WTC11 (cell line): ENCODE results near the gene GATM. TPM values are rescaled to one million over a fixed set of nuclear protein-coding genes. Genes with fewer than 3 reads are reported as not detected.
A peak's percentile ranks its signal among the peaks of the same experiment; 100 is the strongest.

Experiments used
- ATAC-seq: fragments of 200-7000 bp; cut with Tn5 transposase; 2 replicates; pipeline ENCODE4 v1.10.0; 2021; ENCODE audit warnings: mild to moderate bottlenecking, moderate library complexity
- CTCF ChIA-PET: fragments of 300-600 bp; sonication (Branson Sonifier 250); formaldehyde crosslinking; loops from one replicate; lab custom pipeline; 2021; ENCODE audit warnings: antibody characterized with exemption; lab: Charles Lee
- POLR2A ChIA-PET: fragments of 350-600 bp; sonication (Branson Sonifier 250); formaldehyde crosslinking; loops from one replicate; lab custom pipeline; 2021; ENCODE audit warnings: antibody characterized with exemption; lab: Charles Lee
- DNase-seq: peaks from one replicate; pipeline ENCODE4 v3.0.0; 2021; ENCODE audit warnings: low spot score
- H3K27ac Mint-ChIP-seq: 2 replicates; pipeline ENCODE4 v1.8.0; 2021; ENCODE audit warnings: mixed read lengths
- H3K27me3 Mint-ChIP-seq: 2 replicates; pipeline ENCODE4 v1.8.0; 2021; ENCODE audit warnings: low read depth, mild to moderate bottlenecking, moderate library complexity, mixed read lengths
- H3K36me3 Mint-ChIP-seq: 2 replicates; pipeline ENCODE4 v1.8.0; 2021; ENCODE audit warnings: mixed read lengths
- H3K4me1 Mint-ChIP-seq: 2 replicates; pipeline ENCODE4 v1.8.0; 2022; ENCODE audit warnings: mixed read lengths
- H3K4me3 Mint-ChIP-seq: 2 replicates; pipeline ENCODE4 v1.8.0; 2021; ENCODE audit warnings: mild to moderate bottlenecking, moderate library complexity, mixed read lengths
- H3K9me3 Mint-ChIP-seq: 2 replicates; pipeline ENCODE4 v1.8.0; 2021; ENCODE audit warnings: mixed read lengths
- ATF6 ChIP-seq: sonication (generic); formaldehyde crosslinking; IDR thresholded peaks from 2 replicates; pipeline ENCODE4 v1.8.1; 2023; ENCODE audit warnings: mild to moderate bottlenecking, missing genetic modification reagents
- CREB1 ChIP-seq: sonication (generic); formaldehyde crosslinking; IDR thresholded peaks from 2 replicates; pipeline ENCODE4 v1.8.0; 2023; ENCODE audit warnings: mild to moderate bottlenecking, missing genetic modification reagents
- CREM ChIP-seq: sonication (generic); formaldehyde crosslinking; IDR thresholded peaks from 2 replicates; pipeline ENCODE4 v1.8.1; 2022; ENCODE audit warnings: mild to moderate bottlenecking, missing genetic modification reagents, moderate library complexity
- CTCF ChIP-seq: fragments of 200-600 bp; IDR thresholded peaks from 2 replicates; pipeline ENCODE4 v1.8.0; 2022; ENCODE audit warnings: antibody characterized with exemption
- EMX1 ChIP-seq: fragments of 250-450 bp; sonication (Bioruptor Pico); IDR thresholded peaks from 2 replicates; pipeline ENCODE4 v1.8.0; 2021; ENCODE audit warnings: mild to moderate bottlenecking
- FOXK1 ChIP-seq: sonication (generic); formaldehyde crosslinking; IDR thresholded peaks from 2 replicates; pipeline ENCODE4 v1.8.0; 2022; ENCODE audit warnings: mild to moderate bottlenecking, moderate library complexity, missing genetic modification reagents
- FOXP1 ChIP-seq: sonication (generic); formaldehyde crosslinking; IDR thresholded peaks from 2 replicates; pipeline ENCODE4 v1.8.0; 2022; ENCODE audit warnings: missing genetic modification reagents, mild to moderate bottlenecking, moderate library complexity, borderline replicate concordance
- GTF2I ChIP-seq: fragments of 250-450 bp; sonication (Bioruptor Pico); conservative IDR thresholded peaks from 2 replicates; pipeline ENCODE4 v1.4.0; 2021; ENCODE audit warnings: mild to moderate bottlenecking
- NFE2L1 ChIP-seq: sonication (generic); formaldehyde crosslinking; IDR thresholded peaks from 2 replicates; pipeline ENCODE4 v1.8.1; 2023; ENCODE audit warnings: missing genetic modification reagents
- SMAD4 ChIP-seq: sonication (generic); formaldehyde crosslinking; IDR thresholded peaks from 2 replicates; pipeline ENCODE4 v1.8.0; 2022; ENCODE audit warnings: mild to moderate bottlenecking, missing genetic modification reagents
- TP53 ChIP-seq: sonication (generic); formaldehyde crosslinking; IDR thresholded peaks from 2 replicates; pipeline ENCODE4 v1.8.1; 2023; ENCODE audit warnings: mild to moderate bottlenecking, missing genetic modification reagents
- USF1 ChIP-seq: sonication (generic); formaldehyde crosslinking; IDR thresholded peaks from 2 replicates; pipeline ENCODE4 v1.8.0; 2022; ENCODE audit warnings: mild to moderate bottlenecking, missing genetic modification reagents
- ZBTB43 ChIP-seq: sonication (generic); formaldehyde crosslinking; IDR thresholded peaks from 2 replicates; pipeline ENCODE4 v1.8.1; 2023; ENCODE audit warnings: mild to moderate bottlenecking, missing genetic modification reagents
- ZMAT4 ChIP-seq: fragments of 250-450 bp; sonication (Bioruptor Pico); IDR thresholded peaks from 2 replicates; pipeline ENCODE4 v1.9.0; 2021; ENCODE audit warnings: mild to moderate bottlenecking
- ZNF232 ChIP-seq: sonication (generic); formaldehyde crosslinking; IDR thresholded peaks from 2 replicates; pipeline ENCODE4 v1.8.0; 2022; ENCODE audit warnings: mild to moderate bottlenecking, missing genetic modification reagents
- ZNF423 ChIP-seq: fragments of 250-450 bp; sonication (Bioruptor Pico); IDR thresholded peaks from 2 replicates; pipeline ENCODE4 v2.1.2; 2022; ENCODE audit warnings: mild to moderate bottlenecking, moderate library complexity
- total RNA-seq: library from RNA; stranded (reverse); gene quantifications from 3 replicates; pipeline ENCODE4 v1.2.3, GENCODE V29; 2021
- TF ChIP-seq, protein P1 (sequence below): sonication (generic); formaldehyde crosslinking; IDR thresholded peaks from 2 replicates; pipeline ENCODE4 v1.8.1; 2023; ENCODE audit warnings: mild to moderate bottlenecking, missing genetic modification reagents, moderate library complexity
- TF ChIP-seq, protein P2 (sequence below): fragments of 250-450 bp; sonication (Bioruptor Pico); IDR thresholded peaks from 2 replicates; pipeline ENCODE4 v2.1.2; 2022; ENCODE audit warnings: mild to moderate bottlenecking, moderate library complexity
- TF ChIP-seq, protein P3 (sequence below): sonication (generic); formaldehyde crosslinking; IDR thresholded peaks from 2 replicates; pipeline ENCODE4 v1.8.0; 2022; ENCODE audit warnings: mild to moderate bottlenecking, missing genetic modification reagents
- TF ChIP-seq, protein P4 (sequence below): sonication (generic); formaldehyde crosslinking; IDR thresholded peaks from 2 replicates; pipeline ENCODE4 v1.8.1; 2022; ENCODE audit warnings: low read depth, missing genetic modification reagents, borderline replicate concordance

GATM gene
- total RNA-seq, 1 experiment from 2014 or later, result 10.1 TPM

- Mint-ChIP-seq H3K27me3 (peaks cover 93% of the 10 kb centered on the region), H3K4me3 (peak overlapping the region; percentile 65), H3K4me1 (peaks cover 11% of the 10 kb centered on the region), H3K36me3 (peaks cover 3% of the 10 kb centered on the region; the same call in 1 of the 2 replicates), H3K27ac (no peak overlapping the region), H3K9me3 (no peaks in the 10 kb centered on the region)
- TF ChIP-seq GTF2I, result no peak
- TF ChIP-seq USF1, result no peak
- TF ChIP-seq, protein P1, sequence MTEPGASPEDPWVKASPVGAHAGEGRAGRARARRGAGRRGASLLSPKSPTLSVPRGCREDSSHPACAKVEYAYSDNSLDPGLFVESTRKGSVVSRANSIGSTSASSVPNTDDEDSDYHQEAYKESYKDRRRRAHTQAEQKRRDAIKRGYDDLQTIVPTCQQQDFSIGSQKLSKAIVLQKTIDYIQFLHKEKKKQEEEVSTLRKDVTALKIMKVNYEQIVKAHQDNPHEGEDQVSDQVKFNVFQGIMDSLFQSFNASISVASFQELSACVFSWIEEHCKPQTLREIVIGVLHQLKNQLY, result no peak
- no peak for TF ChIP-seq CREM (CRISPR knock-in tag)
- TF ChIP-seq ZNF232 (CRISPR knock-in tag), result no peak
- no peak for TF ChIP-seq ZMAT4 (CRISPR knock-in tag)
- no peak for TF ChIP-seq SMAD4 (CRISPR knock-in tag)
- TF ChIP-seq ZBTB43 (CRISPR knock-in tag), result no peak
- TF ChIP-seq, protein P2, sequence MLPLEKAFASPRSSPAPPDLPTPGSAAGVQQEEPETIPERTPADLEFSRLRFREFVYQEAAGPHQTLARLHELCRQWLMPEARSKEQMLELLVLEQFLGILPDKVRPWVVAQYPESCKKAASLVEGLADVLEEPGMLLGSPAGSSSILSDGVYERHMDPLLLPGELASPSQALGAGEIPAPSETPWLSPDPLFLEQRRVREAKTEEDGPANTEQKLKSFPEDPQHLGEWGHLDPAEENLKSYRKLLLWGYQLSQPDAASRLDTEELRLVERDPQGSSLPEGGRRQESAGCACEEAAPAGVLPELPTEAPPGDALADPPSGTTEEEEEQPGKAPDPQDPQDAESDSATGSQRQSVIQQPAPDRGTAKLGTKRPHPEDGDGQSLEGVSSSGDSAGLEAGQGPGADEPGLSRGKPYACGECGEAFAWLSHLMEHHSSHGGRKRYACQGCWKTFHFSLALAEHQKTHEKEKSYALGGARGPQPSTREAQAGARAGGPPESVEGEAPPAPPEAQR (CRISPR knock-in tag), result no peak
- TF ChIP-seq, protein P3, sequence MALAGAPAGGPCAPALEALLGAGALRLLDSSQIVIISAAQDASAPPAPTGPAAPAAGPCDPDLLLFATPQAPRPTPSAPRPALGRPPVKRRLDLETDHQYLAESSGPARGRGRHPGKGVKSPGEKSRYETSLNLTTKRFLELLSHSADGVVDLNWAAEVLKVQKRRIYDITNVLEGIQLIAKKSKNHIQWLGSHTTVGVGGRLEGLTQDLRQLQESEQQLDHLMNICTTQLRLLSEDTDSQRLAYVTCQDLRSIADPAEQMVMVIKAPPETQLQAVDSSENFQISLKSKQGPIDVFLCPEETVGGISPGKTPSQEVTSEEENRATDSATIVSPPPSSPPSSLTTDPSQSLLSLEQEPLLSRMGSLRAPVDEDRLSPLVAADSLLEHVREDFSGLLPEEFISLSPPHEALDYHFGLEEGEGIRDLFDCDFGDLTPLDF (CRISPR knock-in tag), result no peak
- no peak for TF ChIP-seq FOXK1
- TF ChIP-seq ZNF423 (CRISPR knock-in tag), result no peak
- no peak for TF ChIP-seq ATF6 (CRISPR knock-in tag)
- no peak for TF ChIP-seq NFE2L1 (CRISPR knock-in tag)
- TF ChIP-seq EMX1 (CRISPR knock-in tag), result no peak
- no peak for TF ChIP-seq FOXP1 (CRISPR knock-in tag)
- no peak for TF ChIP-seq CTCF
- TF ChIP-seq TP53 (CRISPR knock-in tag), result no peak
- TF ChIP-seq CREB1 (CRISPR knock-in tag), result no peak
- TF ChIP-seq, protein P4, sequence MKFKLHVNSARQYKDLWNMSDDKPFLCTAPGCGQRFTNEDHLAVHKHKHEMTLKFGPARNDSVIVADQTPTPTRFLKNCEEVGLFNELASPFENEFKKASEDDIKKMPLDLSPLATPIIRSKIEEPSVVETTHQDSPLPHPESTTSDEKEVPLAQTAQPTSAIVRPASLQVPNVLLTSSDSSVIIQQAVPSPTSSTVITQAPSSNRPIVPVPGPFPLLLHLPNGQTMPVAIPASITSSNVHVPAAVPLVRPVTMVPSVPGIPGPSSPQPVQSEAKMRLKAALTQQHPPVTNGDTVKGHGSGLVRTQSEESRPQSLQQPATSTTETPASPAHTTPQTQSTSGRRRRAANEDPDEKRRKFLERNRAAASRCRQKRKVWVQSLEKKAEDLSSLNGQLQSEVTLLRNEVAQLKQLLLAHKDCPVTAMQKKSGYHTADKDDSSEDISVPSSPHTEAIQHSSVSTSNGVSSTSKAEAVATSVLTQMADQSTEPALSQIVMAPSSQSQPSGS, result no peak
- ATAC-seq (no peak), DNase-seq (no peak)
- CTCF ChIA-PET, result interaction anchor here (1.6 kb wide), 1 partner anchor 64 kb away, joined by 4 read pairs; no protein-coding TSS in a partner anchor
- POLR2A ChIA-PET, result no interaction called here
These were observed 544 bp upstream of the GATM start for GRCh38 chr15:45378913-45379262.
